Measurements from ENCODE around the gene NOL12.

DNA sequence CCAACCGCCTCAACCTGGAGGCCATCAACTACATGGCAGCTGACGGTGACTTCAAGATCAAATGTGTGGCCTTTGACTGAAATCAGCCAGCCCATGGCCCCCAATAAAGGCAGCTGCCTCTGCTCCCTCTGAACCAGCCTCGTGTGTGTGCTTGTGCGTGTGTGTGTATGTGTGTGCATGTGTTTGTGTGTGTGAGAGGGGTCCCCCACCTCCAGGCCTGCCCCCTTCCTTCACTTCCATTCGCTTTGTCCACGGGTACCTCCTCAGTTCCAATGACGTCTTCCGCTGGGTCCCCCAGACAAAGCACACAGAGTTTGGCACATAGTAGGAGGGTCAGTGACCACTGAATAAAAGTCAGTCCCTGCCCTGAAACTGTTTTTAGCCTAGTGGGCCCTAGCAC is 6.5 kb upstream of the NOL12 start:
- TF ChIP-seq, protein P1, sequence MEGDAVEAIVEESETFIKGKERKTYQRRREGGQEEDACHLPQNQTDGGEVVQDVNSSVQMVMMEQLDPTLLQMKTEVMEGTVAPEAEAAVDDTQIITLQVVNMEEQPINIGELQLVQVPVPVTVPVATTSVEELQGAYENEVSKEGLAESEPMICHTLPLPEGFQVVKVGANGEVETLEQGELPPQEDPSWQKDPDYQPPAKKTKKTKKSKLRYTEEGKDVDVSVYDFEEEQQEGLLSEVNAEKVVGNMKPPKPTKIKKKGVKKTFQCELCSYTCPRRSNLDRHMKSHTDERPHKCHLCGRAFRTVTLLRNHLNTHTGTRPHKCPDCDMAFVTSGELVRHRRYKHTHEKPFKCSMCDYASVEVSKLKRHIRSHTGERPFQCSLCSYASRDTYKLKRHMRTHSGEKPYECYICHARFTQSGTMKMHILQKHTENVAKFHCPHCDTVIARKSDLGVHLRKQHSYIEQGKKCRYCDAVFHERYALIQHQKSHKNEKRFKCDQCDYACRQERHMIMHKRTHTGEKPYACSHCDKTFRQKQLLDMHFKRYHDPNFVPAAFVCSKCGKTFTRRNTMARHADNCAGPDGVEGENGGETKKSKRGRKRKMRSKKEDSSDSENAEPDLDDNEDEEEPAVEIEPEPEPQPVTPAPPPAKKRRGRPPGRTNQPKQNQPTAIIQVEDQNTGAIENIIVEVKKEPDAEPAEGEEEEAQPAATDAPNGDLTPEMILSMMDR (IDR thresholded peaks at IDR 0.05): no peak
- no peak for TF ChIP-seq POLR2A (IDR thresholded peaks at IDR 0.05)
- TF ChIP-seq POLR2AphosphoS5 (IDR thresholded peaks at IDR 0.05): no peak
